Right atrium auricular region (tissue), 2 donors: Measurements from ENCODE around the gene CES2. TPM values are rescaled to one million over a fixed set of nuclear protein-coding genes. Genes with fewer than 3 reads are reported as not detected.
"Not testable (repeated sequence)": the region's sequence is repeated elsewhere in the genome, so short reads cannot be mapped to it uniquely, and the experiment has no call there.

ENCODE experiments used
- DNase-seq: peaks from one replicate; pipeline ENCODE4 v3.0.0-alpha.2; 2019; ENCODE audit warnings: low spot score
- H3K27ac ChIP-seq, 2 donors: fragments of 200-600 bp; sonication (generic); 1 replicate in 1 of 2; 2 replicates in 1 of 2; pipeline ENCODE4 v1.5.1; 2016 to 2019
- H3K27me3 ChIP-seq, 2 donors: fragments of 200-600 bp; sonication (generic); one replicate each; pipeline versions ENCODE4 v1.5.1 to v1.6.0; 2017 to 2019
- H3K36me3 ChIP-seq: fragments of 200-600 bp; sonication (generic); one replicate; pipeline ENCODE4 v1.5.1; 2016
- H3K4me1 ChIP-seq, 2 donors: fragments of 200-600 bp; sonication (generic); one replicate each; pipeline versions ENCODE4 v1.5.1 to v1.6.0; 2017 to 2019
- H3K4me3 ChIP-seq, 2 donors: fragments of 200-600 bp; sonication (generic); 1 replicate in 1 of 2; 2 replicates in 1 of 2; pipeline ENCODE4 v1.5.1; 2017 to 2019; ENCODE audit warnings: mild to moderate bottlenecking in 1 of 2, moderate library complexity in 1 of 2
- H3K9me3 ChIP-seq, 2 donors: fragments of 200-600 bp; sonication (generic); one replicate each; pipeline ENCODE4 v1.5.1; 2019
- total RNA-seq, 2 donors: library from RNA; depleted of rRNA; stranded (reverse); fragments of >200 nt; gene quantifications; one replicate each; pipeline ENCODE4 v1.1.0, GENCODE V29; 2016
- TF ChIP-seq, protein P1 (sequence below), 2 donors: fragments of 200-600 bp; sonication (generic); IDR thresholded peaks; one replicate each; pipeline ENCODE4 v1.5.1; 2019; ENCODE audit warnings: antibody characterized with exemption in 2 of 2

CES2 gene
- total RNA-seq, 2 donors from 2014 or later, result 33.1 to 51.4 TPM

DNA sequence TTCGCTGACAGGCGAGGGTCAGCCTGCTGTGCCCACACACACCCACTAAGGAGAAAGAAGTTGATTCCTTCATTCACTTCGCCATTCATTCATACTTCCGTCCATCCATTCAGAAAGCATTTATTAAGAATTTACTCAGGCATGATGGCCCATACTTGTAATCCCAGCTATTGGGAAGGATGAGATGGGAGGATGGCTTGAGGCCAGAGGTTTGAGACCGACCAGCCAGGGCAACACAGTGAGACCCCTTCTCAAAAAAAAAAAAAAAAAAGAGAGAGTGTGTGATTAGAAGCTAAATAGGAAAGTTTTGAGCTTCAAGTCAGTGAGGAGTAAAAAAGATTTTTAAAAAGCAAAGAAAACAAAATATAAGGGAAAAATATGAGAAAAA is 8.7 kb downstream of the CES2 start:
- DNase-seq, result no peak
- peaks cover 51% of the 10 kb centered on the region for H3K36me3 ChIP-seq
- H3K27ac ChIP-seq, result no peak overlapping the region
- peaks cover 0 to 21% of the 10 kb centered on the region in 2 donors for H3K4me1 ChIP-seq
- H3K9me3 ChIP-seq, result no peaks in the 10 kb centered on the region
- H3K27me3 ChIP-seq, result no peaks in the 10 kb centered on the region
- H3K4me3 ChIP-seq, result no peak overlapping the region
- TF ChIP-seq, protein P1, sequence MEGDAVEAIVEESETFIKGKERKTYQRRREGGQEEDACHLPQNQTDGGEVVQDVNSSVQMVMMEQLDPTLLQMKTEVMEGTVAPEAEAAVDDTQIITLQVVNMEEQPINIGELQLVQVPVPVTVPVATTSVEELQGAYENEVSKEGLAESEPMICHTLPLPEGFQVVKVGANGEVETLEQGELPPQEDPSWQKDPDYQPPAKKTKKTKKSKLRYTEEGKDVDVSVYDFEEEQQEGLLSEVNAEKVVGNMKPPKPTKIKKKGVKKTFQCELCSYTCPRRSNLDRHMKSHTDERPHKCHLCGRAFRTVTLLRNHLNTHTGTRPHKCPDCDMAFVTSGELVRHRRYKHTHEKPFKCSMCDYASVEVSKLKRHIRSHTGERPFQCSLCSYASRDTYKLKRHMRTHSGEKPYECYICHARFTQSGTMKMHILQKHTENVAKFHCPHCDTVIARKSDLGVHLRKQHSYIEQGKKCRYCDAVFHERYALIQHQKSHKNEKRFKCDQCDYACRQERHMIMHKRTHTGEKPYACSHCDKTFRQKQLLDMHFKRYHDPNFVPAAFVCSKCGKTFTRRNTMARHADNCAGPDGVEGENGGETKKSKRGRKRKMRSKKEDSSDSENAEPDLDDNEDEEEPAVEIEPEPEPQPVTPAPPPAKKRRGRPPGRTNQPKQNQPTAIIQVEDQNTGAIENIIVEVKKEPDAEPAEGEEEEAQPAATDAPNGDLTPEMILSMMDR (IDR thresholded peaks at IDR 0.05), result no peak

DNA sequence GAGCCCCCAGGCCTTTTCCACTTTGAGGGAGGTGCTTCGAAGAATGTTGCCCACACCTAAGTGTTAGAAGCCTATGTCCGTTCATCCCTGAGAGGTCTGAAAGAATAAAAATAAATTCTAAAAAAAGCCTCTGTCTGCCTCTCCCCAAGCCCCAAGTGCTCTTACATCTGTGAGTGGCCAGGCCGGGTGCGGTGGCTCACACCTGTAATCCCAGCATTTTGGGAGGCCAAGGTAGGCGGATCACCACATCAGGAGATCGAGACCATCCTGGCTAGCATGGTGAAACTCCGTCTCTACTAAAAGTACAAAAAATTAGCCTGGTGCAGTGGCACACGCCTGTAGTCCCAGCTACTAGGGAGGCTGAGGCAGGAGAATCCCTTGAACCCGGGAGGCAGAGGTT is 9.7 kb downstream of the CES2 start:
- peaks cover 0 to 23% of the 10 kb centered on the region in 2 donors for H3K4me1 ChIP-seq
- peaks cover 41% of the 10 kb centered on the region for H3K36me3 ChIP-seq
- not testable (repeated sequence) for H3K4me3 ChIP-seq, DNase-seq, H3K27me3 ChIP-seq, H3K9me3 ChIP-seq, H3K27ac ChIP-seq

DNA sequence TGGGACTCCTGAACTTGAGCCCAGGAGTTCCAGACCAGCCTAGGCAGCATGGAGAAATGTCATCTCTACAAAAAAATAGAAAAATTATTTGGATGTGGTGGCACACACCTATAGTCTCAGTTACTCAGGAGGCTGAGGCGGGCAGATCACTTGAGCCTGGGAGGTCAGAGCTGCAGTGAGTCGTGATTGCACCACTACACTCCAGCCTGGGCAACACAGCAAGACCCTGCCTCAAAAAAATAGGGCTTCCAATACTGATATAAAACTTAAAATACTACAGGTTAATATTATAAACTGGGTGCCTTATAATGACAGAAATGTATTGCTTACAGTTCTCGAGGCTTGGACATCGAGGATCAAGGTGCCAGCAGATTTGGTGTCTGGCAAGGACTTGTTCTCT is 10.6 kb downstream of the CES2 start:
- no peak for DNase-seq
- Histone ChIP-seq H3K27ac (no peak overlapping the region), H3K4me1 (peaks cover 0 to 23% of the 10 kb centered on the region in 2 donors), H3K36me3 (peaks cover 32% of the 10 kb centered on the region), H3K9me3 (no peaks in the 10 kb centered on the region), H3K4me3 (no peak overlapping the region), H3K27me3 (no peaks in the 10 kb centered on the region)
- TF ChIP-seq, protein P1 (IDR thresholded peaks at IDR 0.05), result no peak

DNA sequence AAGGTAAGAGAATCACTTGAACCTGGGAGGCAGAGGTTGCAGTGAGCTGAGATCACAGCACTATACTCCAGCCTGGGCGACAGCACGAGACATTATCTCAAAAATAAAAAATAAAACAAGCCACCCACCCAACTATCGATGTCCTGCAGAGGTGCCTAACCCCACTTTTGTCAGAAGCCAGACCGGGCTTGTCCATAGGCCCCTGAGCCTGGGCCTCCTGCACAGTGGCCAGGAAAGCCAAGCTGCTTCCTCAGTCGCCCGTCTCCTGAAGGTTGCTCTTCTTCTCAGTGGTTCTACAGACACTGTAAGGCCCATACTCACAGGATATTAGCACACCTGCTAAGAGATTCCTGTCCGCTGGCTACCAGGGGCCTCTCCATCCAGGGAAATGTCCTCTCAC is 11.2 kb downstream of the CES2 start:
- H3K4me3 ChIP-seq, result no peak overlapping the region
- H3K4me1 ChIP-seq, result peaks cover 0 to 23% of the 10 kb centered on the region in 2 donors
- H3K27ac ChIP-seq, result no peak overlapping the region
- DNase-seq, result no peak
- TF ChIP-seq, protein P1 (IDR thresholded peaks at IDR 0.05), result no peak
- H3K27me3 ChIP-seq, result no peaks in the 10 kb centered on the region
- H3K9me3 ChIP-seq, result no peaks in the 10 kb centered on the region
- peaks cover 26% of the 10 kb centered on the region for H3K36me3 ChIP-seq

DNA sequence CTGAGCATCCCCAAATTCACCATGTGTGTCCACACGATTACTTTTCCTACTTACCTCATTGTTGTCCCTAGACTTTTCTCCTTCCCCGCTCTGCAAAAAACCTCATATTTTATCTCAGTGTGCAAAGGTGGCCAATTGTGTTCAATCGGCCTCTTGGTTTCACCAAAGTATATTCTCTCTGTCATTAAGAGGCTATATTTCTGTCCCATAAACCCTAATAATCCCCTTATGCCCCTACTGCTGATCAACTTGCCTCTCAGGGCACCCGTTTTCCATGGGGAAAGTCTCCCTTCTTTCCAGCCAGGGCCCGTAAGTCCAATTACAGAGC is 11.6 kb downstream of the CES2 start:
- peaks cover 22% of the 10 kb centered on the region for H3K36me3 ChIP-seq
- H3K4me3 ChIP-seq, result no peak overlapping the region
- H3K27ac ChIP-seq, result no peak overlapping the region
- H3K27me3 ChIP-seq, result no peaks in the 10 kb centered on the region
- no peak for DNase-seq
- H3K4me1 ChIP-seq, result peaks cover 0 to 23% of the 10 kb centered on the region in 2 donors
- TF ChIP-seq, protein P1 (IDR thresholded peaks at IDR 0.05), result no peak
- no peaks in the 10 kb centered on the region for H3K9me3 ChIP-seq

- Histone ChIP-seq H3K27me3 (no peaks in the 10 kb centered on the region), H3K4me1 (peaks cover 0 to 23% of the 10 kb centered on the region in 2 donors), H3K4me3 (peak overlapping the region; percentile 31 to 56), H3K9me3 (no peaks in the 10 kb centered on the region), H3K36me3 (peaks cover 16% of the 10 kb centered on the region), H3K27ac (no peak overlapping the region)
- peak; percentile 89 for DNase-seq
- TF ChIP-seq, protein P1 (IDR thresholded peaks at IDR 0.05), result peak; percentile 83 to 93
These were observed 12.2 kb downstream of the CES2 start for GRCh38 chr16:66947302-66948065.
